GM21423 (cell line): ENCODE results near the gene DDX19B.
"Not testable (repeated sequence)": the region's sequence is repeated elsewhere in the genome, so short reads cannot be mapped to it uniquely, and the experiment has no call there.

Source experiments
- ATAC-seq: cut with Tn5 transposase; IDR thresholded peaks from one replicate; pipeline ENCODE4 v1.9.1; 2021; ENCODE audit warnings: mild to moderate bottlenecking, moderate library complexity; ENCODE audit not compliant: unreplicated experiment

Gene DDX19B

DNA sequence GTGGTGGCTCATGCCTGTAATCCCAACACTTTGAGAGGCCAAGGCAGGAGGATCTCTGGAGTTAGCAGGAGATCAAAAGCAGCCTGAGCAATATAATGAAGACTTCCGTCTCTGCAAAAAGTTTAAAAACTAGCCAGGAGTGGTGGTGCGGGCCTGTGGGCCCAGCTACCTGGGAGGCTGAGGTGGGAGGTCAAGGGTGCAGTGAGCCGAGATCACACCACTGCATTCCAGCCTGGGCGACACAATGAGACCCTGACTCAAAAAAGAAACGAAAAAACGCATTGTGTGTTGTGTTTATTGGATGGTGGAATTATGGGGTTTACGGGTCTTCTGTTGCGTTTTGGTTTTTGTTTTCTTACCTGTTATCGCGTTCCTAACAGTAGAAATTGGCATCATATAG, 46.9 kb downstream of the DDX19B start:
- ATAC-seq, result no peak

DNA sequence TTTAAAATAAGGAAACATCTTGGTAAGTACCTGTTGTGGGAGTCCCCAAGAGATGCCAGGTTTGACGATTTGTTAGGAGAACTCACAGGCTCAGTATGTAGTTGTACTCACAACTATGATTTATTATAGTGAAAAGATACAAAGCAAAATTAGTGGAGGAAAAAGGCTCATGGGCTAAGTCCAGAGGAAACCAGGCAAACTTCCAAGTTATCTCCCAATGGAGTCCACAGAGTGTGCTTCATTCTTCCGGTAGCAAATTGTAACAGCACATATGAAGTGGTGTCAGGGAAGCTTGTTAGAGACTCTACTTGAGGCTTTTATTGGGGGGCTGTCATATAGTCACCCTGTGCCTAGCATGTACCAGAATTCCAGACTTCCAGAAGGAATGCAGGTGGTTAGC, 50.0 kb downstream of the DDX19B start:
- ATAC-seq, result no peak

DNA sequence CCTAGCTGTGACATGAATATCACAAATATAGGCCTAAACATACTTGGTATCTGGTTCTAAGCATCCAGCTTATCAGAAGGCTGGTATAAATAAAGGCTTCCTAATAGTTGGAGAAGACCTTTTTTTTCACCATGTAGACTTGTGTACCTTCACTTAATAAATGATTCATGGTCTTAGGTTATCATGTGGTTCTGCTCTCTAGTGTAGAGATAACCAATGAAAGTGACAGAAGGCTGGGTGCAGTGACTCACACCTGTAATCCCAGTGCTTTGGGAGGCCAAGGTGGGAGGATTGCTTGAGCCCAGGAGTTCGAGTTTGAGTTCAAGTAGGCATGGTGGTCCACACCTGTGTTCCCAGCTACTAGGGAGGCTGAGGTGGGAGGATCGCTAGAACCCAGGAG, 50.8 kb downstream of the DDX19B start:
- ATAC-seq, result no peak

DNA sequence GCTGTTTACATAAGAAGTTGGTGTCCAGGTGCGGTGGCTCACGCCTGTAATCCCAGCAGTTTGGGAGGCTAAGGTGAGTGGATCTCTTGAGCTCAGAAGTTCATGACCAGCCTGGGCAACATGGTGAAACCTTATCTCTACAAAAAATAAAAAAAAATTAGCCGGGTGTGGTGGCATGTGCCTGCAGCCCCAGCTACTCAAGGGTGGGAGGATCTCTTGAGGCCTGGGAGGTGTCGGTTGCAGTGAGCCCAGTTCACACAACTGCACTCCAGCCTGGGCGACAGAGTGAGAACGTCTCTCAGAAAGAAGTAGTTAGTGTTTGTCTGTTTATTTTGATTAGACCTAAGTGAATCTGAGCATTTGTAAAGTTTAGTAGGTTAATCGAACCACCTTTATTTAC, 60.6 kb downstream of the DDX19B start:
- ATAC-seq, result no peak

DNA sequence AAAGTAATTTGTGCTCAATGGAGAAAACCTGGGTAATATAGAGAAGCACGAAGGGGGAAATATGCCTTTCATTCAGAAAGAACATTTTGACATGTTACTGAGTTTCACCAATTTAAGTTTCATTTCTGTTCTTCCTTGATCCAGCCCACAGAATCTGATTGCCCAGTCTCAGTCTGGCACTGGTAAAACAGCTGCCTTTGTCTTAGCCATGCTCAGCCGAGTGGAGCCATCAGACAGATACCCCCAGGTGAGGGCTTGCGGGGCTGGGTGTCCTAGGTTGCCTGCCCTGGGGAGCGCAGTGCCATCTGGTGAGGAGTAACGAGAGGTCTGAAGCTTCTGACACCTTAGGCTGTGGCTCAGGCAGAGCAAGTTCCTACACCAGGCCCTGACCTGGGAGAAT, 65.4 kb downstream of the DDX19B start:
- no peak for ATAC-seq

DNA sequence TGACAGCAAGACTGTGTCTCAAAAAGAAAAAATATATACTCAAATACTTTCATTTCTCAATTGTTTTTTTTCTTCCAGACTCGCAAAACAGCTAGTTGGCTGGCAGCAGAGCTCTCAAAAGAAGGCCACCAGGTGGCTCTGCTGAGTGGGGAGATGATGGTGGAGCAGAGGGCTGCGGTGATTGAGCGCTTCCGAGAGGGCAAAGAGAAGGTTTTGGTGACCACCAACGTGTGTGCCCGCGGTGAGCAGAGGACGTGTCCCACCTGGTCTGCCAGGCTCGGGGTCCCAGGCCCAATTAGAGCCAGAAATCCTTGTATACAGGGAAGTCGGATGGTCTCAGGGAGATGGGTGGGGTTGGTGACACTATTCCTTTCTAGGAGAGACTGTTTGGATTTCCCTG, 71.2 kb downstream of the DDX19B start:
- ATAC-seq, result not testable (repeated sequence)

DNA sequence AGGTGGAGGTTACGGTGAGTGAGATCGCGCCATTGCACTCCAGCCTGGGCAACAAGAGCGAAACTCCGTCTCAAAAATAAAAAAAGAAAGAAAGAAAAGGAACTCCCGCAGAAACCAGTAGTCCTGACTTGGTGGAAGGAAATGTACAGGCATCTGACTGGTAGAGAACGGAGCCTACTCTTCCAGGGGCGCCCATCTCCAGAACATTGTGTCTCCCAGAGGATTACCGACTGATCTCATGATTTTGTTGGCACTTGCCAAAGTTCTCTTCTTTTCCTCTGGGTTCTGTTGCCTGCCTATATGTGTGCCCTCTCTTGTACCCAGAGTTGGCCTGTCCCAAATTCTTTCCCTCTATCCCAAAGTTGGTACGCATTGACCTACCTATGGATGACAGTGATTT, 71.9 kb downstream of the DDX19B start:
- ATAC-seq, result no peak

DNA sequence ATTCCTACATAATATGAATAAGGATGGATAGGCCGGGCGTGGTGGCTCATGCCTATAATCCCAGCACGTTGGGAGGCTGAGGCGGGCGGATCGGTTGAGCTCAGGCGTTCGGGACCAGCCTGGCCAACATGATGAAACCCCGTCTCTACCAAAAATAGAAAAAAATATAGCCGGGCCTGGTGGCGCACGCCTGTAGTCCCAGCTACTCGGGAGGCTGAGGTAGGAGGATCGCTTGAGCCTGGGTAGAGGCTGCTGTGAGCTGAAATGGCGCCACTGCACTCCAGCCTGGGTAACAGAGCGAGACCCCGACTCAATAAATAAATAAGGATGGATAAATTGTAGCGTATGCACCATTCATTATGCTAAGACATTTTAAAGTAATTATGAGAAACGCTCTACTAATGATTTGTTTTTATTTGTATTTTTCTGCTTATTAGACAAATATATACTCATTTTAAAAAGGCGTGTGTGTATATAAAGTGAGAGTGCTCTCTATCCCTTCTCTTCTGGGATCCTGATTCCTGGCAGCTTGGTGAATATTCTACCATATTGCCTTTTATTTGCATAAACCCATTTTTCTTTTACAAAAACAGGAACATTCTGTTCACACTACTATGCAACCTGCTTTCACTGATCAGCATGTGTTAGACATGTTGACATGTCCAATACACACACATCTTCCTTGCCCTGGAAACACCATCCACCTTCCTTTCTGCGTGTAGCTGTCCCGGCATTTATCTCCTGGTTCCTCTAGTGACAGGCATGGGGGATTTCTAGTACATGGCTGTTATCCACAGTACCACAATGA, 74.1 kb downstream of the DDX19B start:
- ATAC-seq, result no peak

DNA sequence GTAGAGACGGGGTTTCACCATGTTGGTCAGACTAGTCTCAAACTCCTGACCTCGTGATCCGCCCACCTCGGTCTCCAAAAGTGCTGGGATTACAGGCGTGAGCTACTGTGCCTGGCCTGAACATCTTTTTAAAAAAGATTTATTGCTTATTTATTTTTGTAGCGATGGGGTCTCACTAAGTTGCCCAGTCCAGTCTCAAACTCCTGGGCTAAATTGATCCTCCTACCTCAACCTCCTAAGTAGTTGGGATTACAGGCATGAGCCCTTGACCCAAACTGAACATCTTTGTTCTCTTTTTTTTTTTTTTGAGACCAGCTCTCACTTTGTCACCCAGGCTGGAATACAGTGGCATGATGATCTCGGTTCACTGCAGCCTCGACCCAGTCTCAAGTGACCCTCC, 75.2 kb downstream of the DDX19B start:
- no peak for ATAC-seq

DNA sequence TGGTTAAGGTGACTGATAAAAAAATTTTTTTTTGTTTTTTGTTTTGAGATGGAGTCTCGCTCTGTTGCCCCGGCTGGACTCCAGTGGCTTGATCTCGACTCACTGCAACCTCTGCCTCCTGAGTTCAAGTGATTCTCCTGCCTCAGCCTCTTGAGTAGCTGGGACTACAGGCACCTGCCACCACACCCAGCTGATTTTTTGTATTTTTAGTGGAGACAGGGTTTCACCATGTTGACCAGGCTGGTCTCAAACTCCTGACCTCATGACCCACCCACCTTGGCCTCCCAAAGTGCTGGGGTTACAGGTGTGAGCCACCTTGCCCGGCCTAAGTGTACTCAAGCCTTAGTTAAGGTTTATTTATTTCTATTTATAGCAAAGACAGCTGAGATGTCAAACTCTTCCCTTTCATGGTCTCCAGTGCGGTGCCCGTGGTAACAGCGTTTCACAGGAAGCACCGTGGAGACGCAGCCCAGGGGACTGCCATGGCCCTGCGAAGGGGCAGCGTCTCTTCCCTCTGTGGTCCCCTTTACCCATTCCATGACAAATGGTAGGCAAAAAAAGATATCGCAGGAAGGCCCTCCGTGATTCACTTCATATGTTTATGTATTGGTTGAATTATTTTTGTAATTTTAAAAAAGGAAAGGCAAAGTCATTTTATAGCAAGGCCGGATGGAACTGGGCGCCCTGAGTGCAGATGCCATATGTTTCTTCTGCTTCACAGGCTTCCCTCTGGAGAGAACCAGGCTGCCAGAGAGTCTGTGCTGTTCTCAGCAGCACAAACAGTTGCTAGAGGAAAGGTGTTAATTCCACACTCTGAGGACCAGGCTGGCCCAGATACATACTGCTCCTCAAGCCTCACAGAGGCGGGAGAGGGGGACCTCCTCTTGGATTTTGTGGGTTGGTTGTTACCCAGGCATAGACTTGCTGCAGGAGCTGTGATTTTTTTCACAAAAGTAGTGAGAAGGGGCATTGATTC, 76.9 kb downstream of the DDX19B start:
- ATAC-seq, result no peak

DNA sequence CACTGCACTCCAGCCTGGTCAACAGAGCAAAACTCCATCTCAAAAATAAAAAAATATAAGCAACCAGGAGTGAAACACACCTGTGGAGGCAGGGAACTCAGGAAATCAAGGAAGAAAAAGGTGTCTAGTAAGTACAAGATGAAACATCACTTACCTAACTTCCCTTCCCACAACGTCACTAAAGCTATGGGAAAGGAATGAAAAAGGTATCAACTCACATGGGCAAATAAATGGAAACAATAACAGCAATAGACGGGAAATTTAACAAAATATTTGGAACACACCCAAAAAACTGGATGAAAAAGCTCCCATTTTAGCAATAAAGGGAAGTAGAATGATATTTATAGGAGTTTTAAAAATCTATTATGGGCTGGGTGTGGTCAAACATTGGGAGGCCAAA, 78.8 kb downstream of the DDX19B start:
- no peak for ATAC-seq

DNA sequence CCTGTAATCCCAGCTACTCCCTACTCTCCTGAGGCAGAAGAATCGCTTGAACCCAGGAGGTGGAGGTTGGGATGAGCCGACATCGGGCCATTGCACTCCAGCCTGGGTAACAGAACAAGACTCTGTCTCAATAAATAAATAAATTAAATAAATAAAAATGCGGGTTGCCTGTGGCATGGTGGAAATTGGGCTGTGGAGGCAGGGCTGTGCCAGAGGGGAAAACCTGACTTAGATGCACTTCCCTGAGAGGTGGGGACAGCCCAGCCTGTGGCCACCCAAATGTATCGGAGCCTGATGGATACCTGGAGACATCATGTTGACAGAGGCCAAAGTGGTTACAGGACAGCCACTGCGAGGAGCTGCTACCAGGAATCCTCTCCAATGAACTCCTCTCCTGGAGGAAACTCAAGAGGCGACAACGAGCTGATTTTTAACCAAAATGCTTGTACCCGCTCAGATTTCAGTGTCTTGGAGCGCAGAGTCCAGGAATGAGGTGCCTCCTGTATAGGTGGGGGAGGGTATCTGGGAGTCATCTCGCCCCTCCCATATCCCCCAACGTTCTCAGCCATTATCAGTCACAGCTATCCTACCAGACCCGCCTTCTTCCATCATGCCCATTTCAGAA, 80.0 kb downstream of the DDX19B start:
- no peak for ATAC-seq

DNA sequence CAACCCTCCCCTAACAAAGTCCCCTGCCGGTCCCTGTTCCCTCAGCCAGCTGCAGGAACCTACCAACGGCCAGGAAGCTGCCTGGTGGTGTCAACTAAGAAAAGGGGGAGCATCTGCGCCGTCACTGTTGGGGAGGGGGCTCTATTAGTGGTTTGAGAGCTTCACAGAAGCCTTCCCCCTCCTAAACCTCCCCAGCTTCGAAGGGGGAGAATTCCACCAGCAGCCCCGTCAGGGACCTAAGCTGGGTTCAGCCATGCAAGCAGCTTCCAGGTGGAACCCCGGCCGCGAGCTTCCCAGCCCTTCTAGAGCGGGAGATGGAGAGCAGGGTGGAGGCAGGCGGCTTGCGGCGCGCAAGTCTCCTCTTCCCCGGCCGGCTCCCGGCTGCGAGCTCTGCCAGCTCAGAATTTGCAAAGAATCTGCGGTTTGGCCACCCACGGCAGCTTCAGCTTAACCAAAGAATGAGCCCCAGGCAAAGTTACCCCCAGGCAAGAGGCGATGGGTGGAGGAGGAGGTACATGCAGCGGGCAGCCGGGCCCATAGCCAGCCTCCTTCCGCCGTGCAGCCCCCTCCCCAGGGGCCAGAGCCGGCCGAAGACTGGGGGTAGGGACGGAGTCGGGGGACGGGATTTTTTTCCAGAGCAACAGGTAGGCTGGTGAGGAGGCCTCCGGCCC, 81.4 kb downstream of the DDX19B start:
- peak; percentile 7 for ATAC-seq

DNA sequence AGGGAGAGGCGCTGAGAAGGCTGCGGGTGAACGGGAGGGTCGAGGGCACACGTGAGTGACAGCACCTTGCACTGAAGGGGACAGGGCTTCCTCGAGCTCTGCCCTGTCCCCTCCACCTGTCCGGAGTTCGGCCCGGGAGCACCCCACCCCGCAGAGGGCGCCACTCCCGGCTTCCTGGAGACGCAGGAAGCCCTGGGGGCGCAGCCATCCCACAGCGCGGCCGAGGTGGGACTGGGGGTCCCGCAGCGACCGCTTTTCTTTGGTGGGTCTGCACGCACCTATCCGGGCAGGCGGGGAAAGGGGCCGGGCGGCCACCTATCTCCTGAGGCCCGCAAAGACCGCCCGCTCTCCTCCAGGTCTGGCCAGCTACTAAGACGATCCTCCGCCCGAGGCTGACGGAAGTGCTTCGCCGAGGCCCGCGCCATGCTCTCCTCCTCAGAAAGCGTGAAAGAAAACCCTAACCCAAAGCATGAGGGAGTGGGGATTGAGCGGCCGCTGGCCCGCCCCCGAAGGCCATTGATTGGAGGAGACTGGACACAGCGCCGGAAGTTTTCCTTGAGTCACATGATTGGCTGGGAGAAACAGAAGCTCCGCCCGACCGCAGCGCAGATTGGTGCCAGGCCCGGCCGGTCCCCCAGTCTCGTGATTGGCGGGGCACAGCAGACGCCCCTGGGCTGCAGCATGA, 82.1 kb downstream of the DDX19B start:
- peak; percentile 87 for ATAC-seq

DNA sequence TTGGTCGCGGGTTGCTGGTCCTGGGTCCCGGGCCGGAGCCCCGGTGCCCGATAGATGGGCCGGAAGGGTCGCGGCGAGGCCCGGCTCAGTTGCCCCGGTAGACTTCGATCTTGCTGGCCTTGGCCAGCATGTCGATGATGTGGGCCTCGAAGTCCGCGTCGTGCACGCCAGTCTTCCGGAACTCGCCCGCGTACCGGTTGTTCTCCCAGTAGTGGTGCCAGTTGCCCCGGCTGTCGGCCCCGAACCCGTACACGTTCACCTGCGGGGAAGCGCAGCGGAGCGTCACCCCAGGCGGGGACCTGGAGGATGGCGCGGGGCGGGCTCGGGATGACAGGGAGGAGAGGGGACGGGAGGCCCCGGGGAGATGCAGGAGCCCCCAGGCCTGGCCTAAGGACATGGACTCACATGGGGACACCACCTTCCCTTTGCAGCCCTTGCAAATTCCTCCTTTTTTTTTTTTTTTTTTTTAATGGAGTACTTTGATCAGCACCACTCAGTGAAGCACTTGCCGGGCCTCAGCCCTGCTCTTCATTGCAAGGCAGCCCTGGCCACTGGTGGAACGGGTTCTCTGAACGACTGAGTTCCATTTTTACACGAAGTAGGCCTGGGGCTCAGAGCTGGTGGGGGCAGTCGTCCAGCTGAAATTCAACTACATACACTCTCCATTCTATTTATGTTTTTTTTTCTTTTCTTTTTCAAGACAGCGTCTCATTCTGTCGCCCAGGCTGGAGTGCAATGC, 82.8 kb downstream of the DDX19B start:
- ATAC-seq, result no peak

DNA sequence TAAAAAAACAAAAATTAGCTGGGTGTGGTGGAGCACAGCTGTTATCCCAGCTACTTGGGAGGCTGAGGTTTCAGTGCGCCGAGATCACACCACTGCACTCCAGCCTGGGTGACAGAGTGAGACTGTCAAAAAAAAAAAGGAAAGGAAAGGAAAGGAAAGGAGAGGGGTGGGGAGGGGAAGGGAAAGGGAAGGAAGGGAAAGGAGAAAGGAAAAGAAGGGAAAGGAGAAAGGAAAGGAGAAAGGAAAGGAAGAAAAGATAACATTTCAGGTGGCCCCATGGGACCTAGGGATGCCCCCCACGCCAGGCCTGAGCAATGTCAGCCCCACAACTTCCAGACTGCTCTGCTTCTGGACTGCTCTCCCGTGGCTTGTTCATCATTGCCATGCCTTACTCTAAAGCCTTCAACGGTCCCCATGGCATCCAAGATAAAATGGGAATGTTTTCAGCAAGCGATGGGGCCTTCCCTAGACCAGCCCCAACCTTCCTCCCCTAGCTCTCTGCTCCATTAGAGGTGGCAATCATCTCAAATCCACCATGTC, 84.5 kb downstream of the DDX19B start:
- no peak for ATAC-seq
